H1 (cell line): ENCODE results near the gene PSORS1C1.

Source experiments
- CTCF ChIP-seq, 3 experiments: IDR thresholded peaks; 1 replicate in 2 of 3; 2 replicates in 1 of 3; pipeline versions ENCODE4 v1.5.1 to v1.6.1; 2011; ENCODE audit warnings: low read length in 3 of 3, mild to moderate bottlenecking in 3 of 3, inconsistent platforms in 2 of 3, low read depth in 1 of 3, moderate library complexity in 1 of 3; ENCODE audit not compliant: insufficient read depth in 1 of 3; ENCODE audit errors: control extremely low read depth in 1 of 3
- EZH2 ChIP-seq: fragments of 200-600 bp; sonication (generic); IDR thresholded peaks from 2 replicates; pipeline ENCODE4 v1.7.1; 2012; ENCODE audit warnings: low read depth, mild to moderate bottlenecking, moderate library complexity, low read length, inconsistent platforms; ENCODE audit not compliant: severe bottlenecking
- GABPA ChIP-seq: IDR thresholded peaks from 2 replicates; pipeline ENCODE4 v1.6.1; 2011; ENCODE audit warnings: mild to moderate bottlenecking, low read length, moderate library complexity, borderline replicate concordance; ENCODE audit not compliant: insufficient read depth
- JUND ChIP-seq: IDR thresholded peaks from 2 replicates; pipeline ENCODE4 v1.6.1; 2011; ENCODE audit warnings: mild to moderate bottlenecking, improper control_type of control experiment, low read length
- NRF1 ChIP-seq: IDR thresholded peaks from 2 replicates; pipeline ENCODE4 v1.6.1; 2011; ENCODE audit warnings: mild to moderate bottlenecking, low read depth, low read length, improper control_type of control experiment
- POLR2AphosphoS5 ChIP-seq: IDR thresholded peaks from 2 replicates; pipeline ENCODE4 v1.6.1; 2011; ENCODE audit warnings: low read depth, low read length
- RNF2 ChIP-seq: fragments of 200-900, 300-1000 bp; sonication (generic); IDR thresholded peaks from 2 replicates; pipeline ENCODE4 v1.7.1; 2016; ENCODE audit warnings: borderline replicate concordance, low read depth, mild to moderate bottlenecking, antibody characterized with exemption, low read length; ENCODE audit not compliant: poor library complexity, severe bottlenecking; ENCODE audit errors: missing control alignments
- SP1 ChIP-seq: IDR thresholded peaks from 2 replicates; pipeline ENCODE4 v1.6.1; 2011; ENCODE audit warnings: low read depth, low read length
- SRF ChIP-seq: IDR thresholded peaks from 2 replicates; pipeline ENCODE4 v1.6.1; 2011; ENCODE audit warnings: mild to moderate bottlenecking, low read depth, low read length, moderate library complexity
- TAF1 ChIP-seq: IDR thresholded peaks from 2 replicates; pipeline ENCODE4 v1.6.1; 2011; ENCODE audit warnings: mild to moderate bottlenecking, low read depth, low read length
- TAF7 ChIP-seq: optimal IDR thresholded peaks from 2 replicates; pipeline ENCODE3; 2011; ENCODE audit warnings: low read depth, mild to moderate bottlenecking, inconsistent platforms, low read length, moderate library complexity, borderline replicate concordance

GRCh38 chr6:31126396-31127175 lies 12.0 kb downstream of the PSORS1C1 start:
- TF ChIP-seq SP1 = no peak
- TF ChIP-seq TAF7 = no peak
- TF ChIP-seq POLR2AphosphoS5 = no peak
- TF ChIP-seq JUND = no peak
- TF ChIP-seq EZH2 = no peak
- TF ChIP-seq RNF2 = no peak
- TF ChIP-seq CTCF (IDR thresholded peaks at IDR 0.05; ENCODE audit: control extremely low read depth in 1 of 3, insufficient read depth in 1 of 3, low read depth in 1 of 3, low read length in 3 of 3) = no peak
- no peak for TF ChIP-seq TAF1
- no peak for TF ChIP-seq SRF
- TF ChIP-seq GABPA = no peak
- no peak for TF ChIP-seq NRF1
